Astrocyte (in vitro differentiated cells and primary cell): Measurements from ENCODE around the gene RAB19.

Experiments
- EZH2 ChIP-seq: IDR thresholded peaks from 2 replicates; pipeline ENCODE4 v1.6.1; 2012; ENCODE audit warnings: mild to moderate bottlenecking, low read length, inconsistent platforms; ENCODE audit not compliant: insufficient read depth
- TF ChIP-seq, protein P1 (sequence below): IDR thresholded peaks from 2 replicates; pipeline ENCODE4 v1.5.1; 2011; ENCODE audit warnings: low read depth, mild to moderate bottlenecking, inconsistent platforms, low read length, moderate library complexity; ENCODE audit not compliant: insufficient read depth

DNA sequence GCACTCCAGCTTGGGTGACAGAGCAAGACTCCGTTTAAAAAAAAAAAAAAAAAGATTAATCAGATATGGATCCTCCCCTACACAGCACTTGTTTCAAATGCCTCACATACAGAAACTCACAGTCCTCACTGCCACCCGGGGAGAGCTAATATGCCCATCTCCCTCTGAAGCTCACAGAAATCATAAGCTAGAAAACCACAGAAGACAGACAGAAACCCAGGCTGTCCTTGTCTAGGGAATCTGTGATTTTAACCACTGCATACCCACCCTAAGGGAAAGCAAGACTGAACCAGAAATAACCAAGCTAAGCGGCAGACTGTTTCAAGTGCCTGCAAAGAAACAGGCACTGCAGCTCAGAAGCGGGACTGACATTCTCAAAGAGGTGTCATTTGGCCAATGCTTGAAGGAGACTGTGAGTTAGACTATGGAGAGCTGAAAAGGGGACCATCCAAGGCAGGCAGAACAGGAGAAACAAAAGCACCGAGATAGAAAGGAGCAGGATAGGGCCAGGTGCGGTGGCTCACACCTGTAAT, 43.1 kb upstream of the RAB19 start:
- TF ChIP-seq, protein P1, sequence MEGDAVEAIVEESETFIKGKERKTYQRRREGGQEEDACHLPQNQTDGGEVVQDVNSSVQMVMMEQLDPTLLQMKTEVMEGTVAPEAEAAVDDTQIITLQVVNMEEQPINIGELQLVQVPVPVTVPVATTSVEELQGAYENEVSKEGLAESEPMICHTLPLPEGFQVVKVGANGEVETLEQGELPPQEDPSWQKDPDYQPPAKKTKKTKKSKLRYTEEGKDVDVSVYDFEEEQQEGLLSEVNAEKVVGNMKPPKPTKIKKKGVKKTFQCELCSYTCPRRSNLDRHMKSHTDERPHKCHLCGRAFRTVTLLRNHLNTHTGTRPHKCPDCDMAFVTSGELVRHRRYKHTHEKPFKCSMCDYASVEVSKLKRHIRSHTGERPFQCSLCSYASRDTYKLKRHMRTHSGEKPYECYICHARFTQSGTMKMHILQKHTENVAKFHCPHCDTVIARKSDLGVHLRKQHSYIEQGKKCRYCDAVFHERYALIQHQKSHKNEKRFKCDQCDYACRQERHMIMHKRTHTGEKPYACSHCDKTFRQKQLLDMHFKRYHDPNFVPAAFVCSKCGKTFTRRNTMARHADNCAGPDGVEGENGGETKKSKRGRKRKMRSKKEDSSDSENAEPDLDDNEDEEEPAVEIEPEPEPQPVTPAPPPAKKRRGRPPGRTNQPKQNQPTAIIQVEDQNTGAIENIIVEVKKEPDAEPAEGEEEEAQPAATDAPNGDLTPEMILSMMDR, result no peak
- TF ChIP-seq EZH2, result no peak
